Ascending aorta (tissue), 2 donors: ENCODE data around the gene FOXP1. TPM values are rescaled to one million over a fixed set of nuclear protein-coding genes. Genes with fewer than 3 reads are reported as not detected.
"Not testable (repeated sequence)": the region's sequence is repeated elsewhere in the genome, so short reads cannot be mapped to it uniquely, and the experiment has no call there.

Experiments used
- DNase-seq, 2 donors: peaks; one replicate each; pipeline ENCODE4 v3.0.0-alpha.2; 2019; ENCODE audit warnings: low spot score in 2 of 2
- H3K27ac ChIP-seq, 2 donors: fragments of 200-600 bp; sonication (generic); one replicate each; pipeline ENCODE4 v1.5.1; 2016 to 2017; ENCODE audit warnings: mild to moderate bottlenecking in 1 of 2
- H3K27me3 ChIP-seq: fragments of 200-600 bp; sonication (generic); one replicate; pipeline ENCODE4 v1.5.1; 2017
- H3K36me3 ChIP-seq, 2 donors: fragments of 200-600 bp; sonication (generic); one replicate each; pipeline ENCODE4 v1.5.1; 2016
- H3K4me1 ChIP-seq, 2 donors: fragments of 200-600 bp; sonication (generic); one replicate each; pipeline ENCODE4 v1.5.1; 2016 to 2017; ENCODE audit warnings: mild to moderate bottlenecking in 1 of 2
- H3K4me3 ChIP-seq, 2 donors: fragments of 200-600 bp; sonication (generic); one replicate each; pipeline ENCODE4 v1.5.1; 2016 to 2017; ENCODE audit warnings: mild to moderate bottlenecking in 1 of 2
- H3K9me3 ChIP-seq, 2 donors: fragments of 200-600 bp; sonication (generic); one replicate each; pipeline ENCODE4 v1.5.1; 2016
- CTCF ChIP-seq, 3 experiments: fragments of 200-600 bp in 2 of 3; fragments of 450-650 bp in 1 of 3; sonication (generic) in 2 of 3; IDR thresholded peaks; one replicate each; pipeline ENCODE4 v1.5.1; 2016 to 2019; ENCODE audit warnings: antibody characterized with exemption in 3 of 3, mild to moderate bottlenecking in 1 of 3, moderate library complexity in 1 of 3
- intact Hi-C: fragments of 100-400 bp; cut with DNase I; formaldehyde crosslinking; loops from one replicate; pipeline ENCODE4 v1.15.1; 2023
- total RNA-seq: library from RNA; depleted of rRNA; stranded (reverse); fragments of >200 nt; gene quantifications from one replicate; pipeline ENCODE4 v1.1.0, GENCODE V29; 2016

FOXP1 gene
- total RNA-seq, 1 donor from 2014 or later: 171 TPM

- Histone ChIP-seq H3K27ac (no peak overlapping the region), H3K4me1 (peaks cover 0 to 4% of the 10 kb centered on the region in 2 donors), H3K4me3 (no peak overlapping the region), H3K36me3 (peaks cover 0 to 5% of the 10 kb centered on the region in 2 donors), H3K9me3 (no peaks in the 10 kb centered on the region), H3K27me3 (no peaks in the 10 kb centered on the region)
- no peak for TF ChIP-seq CTCF (IDR thresholded peaks at IDR 0.05)
- DNase-seq: no peak
- intact Hi-C loops: no loop called here
These were observed 253.7 kb downstream of the FOXP1 start for GRCh38 chr3:71329817-71330216.

DNA sequence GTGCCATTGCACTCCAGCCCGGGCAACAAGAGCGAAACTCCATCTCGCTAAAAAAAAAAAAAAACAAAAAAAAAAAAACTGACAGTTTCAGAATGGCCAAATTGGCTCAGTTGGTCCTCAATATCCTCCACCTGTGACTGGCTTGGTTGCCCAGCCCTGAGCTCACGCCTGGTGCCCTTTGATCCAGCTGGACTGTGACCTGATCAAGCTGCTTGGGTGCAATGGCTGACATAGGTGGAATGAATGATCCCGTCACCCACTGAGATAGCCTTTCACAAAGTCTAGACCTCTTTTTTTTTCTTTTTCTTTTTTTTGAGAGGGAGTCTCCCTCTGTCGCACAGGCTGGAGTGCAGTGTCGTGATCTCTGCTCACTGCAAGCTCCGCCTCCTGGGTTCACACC, 254.6 kb downstream of the FOXP1 start:
- no peak for TF ChIP-seq CTCF (IDR thresholded peaks at IDR 0.05)
- intact Hi-C loops: no loop called here

GRCh38 chr3:71327936-71328335, 255.6 kb downstream of the FOXP1 start:
- intact Hi-C loops: no loop called here
- Histone ChIP-seq H3K27me3 (no peaks in the 10 kb centered on the region), H3K36me3 (peaks cover 0 to 5% of the 10 kb centered on the region in 2 donors), H3K9me3 (no peaks in the 10 kb centered on the region), H3K27ac (no peak overlapping the region), H3K4me3 (no peak overlapping the region), H3K4me1 (peaks cover 0 to 4% of the 10 kb centered on the region in 2 donors)
- no peak for TF ChIP-seq CTCF (IDR thresholded peaks at IDR 0.05)
- no peak for DNase-seq

More for the DNA sequence above, 254.6 kb downstream of the FOXP1 start:
- no peak for DNase-seq
- Histone ChIP-seq H3K9me3 (no peaks in the 10 kb centered on the region), H3K36me3 (peaks cover 0 to 5% of the 10 kb centered on the region in 2 donors), H3K27ac (no peak overlapping the region), H3K4me1 (peaks cover 0 to 4% of the 10 kb centered on the region in 2 donors), H3K4me3 (no peak overlapping the region), H3K27me3 (no peaks in the 10 kb centered on the region)

- Histone ChIP-seq H3K36me3 (peaks cover 0 to 2% of the 10 kb centered on the region in 2 donors), H3K27me3 (no peaks in the 10 kb centered on the region), H3K27ac (no peak overlapping the region), H3K4me1 (no peaks in the 10 kb centered on the region), H3K4me3 (no peak overlapping the region), H3K9me3 (no peaks in the 10 kb centered on the region)
- TF ChIP-seq CTCF (IDR thresholded peaks at IDR 0.05): no peak
- DNase-seq: no peak
- intact Hi-C loops: no loop called here
These were observed 257.8 kb downstream of the FOXP1 start for GRCh38 chr3:71325715-71326114.

DNA sequence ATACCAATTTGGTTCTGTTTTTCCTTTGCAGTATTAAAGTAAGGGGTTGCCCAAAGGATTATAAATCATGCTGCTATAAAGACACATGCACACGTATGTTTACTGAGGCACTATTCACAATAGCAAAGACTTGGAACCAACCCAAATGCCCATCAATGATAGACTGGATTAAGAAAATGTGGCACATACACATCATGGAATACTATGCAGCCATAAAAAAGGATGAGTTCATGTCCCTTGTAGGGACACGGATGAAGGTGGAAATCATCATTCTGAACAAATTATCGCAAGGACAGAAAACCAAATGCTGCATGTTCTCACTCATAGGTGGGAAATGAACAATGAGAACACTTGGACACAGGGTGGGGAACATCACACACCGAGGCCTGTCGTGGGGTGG, 259.3 kb downstream of the FOXP1 start:
- DNase-seq, H3K9me3 ChIP-seq, H3K36me3 ChIP-seq, H3K27ac ChIP-seq, H3K4me3 ChIP-seq, intact Hi-C loops, H3K27me3 ChIP-seq, H3K4me1 ChIP-seq: not testable (repeated sequence)

GRCh38 chr3:71323558-71323957, 260.0 kb downstream of the FOXP1 start:
- H3K9me3 ChIP-seq: no peaks in the 10 kb centered on the region
- DNase-seq: no peak
- H3K36me3 ChIP-seq: no peaks in the 10 kb centered on the region
- no peak for TF ChIP-seq CTCF (IDR thresholded peaks at IDR 0.05)
- H3K27me3 ChIP-seq: no peaks in the 10 kb centered on the region
- intact Hi-C loops: no loop called here
- no peaks in the 10 kb centered on the region for H3K4me1 ChIP-seq
- no peak overlapping the region for H3K4me3 ChIP-seq
- no peak overlapping the region for H3K27ac ChIP-seq
